PC-9 (cell line): ENCODE results near the gene IL15.

Experiments
- EZH2 ChIP-seq: fragments of 200-600 bp; sonication (generic); IDR thresholded peaks from 2 replicates; pipeline ENCODE4 v1.8.0; 2017; ENCODE audit warnings: antibody characterized with exemption, low read depth
- TF ChIP-seq, protein P1 (sequence below): fragments of 200-600 bp; sonication (generic); conservative IDR thresholded peaks from 2 replicates; pipeline ENCODE4 v1.6.1; 2017; ENCODE audit warnings: mixed run types, antibody characterized with exemption, mild to moderate bottlenecking, moderate library complexity

DNA sequence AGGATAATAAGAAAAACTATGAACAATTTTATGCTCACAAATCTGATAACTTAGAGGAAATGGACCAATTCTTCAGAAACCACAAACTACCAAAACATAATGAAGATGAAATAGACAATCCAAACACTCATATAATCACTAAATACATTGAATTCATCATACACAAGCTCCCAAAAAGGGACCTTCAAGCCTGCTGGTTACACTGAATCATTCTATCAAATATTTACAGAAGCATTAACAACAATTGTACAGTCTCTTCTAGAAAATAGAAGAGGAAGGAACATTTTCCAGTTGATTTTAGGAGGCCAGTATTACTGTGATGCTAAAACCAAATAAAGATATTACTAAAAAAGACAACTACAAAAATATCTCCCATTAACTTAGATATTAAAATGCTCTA, 88.3 kb downstream of the IL15 start:
- TF ChIP-seq, protein P1, sequence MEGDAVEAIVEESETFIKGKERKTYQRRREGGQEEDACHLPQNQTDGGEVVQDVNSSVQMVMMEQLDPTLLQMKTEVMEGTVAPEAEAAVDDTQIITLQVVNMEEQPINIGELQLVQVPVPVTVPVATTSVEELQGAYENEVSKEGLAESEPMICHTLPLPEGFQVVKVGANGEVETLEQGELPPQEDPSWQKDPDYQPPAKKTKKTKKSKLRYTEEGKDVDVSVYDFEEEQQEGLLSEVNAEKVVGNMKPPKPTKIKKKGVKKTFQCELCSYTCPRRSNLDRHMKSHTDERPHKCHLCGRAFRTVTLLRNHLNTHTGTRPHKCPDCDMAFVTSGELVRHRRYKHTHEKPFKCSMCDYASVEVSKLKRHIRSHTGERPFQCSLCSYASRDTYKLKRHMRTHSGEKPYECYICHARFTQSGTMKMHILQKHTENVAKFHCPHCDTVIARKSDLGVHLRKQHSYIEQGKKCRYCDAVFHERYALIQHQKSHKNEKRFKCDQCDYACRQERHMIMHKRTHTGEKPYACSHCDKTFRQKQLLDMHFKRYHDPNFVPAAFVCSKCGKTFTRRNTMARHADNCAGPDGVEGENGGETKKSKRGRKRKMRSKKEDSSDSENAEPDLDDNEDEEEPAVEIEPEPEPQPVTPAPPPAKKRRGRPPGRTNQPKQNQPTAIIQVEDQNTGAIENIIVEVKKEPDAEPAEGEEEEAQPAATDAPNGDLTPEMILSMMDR = no peak
- TF ChIP-seq EZH2 = no peak
